HepG2 (cell line): Measurements from ENCODE around the gene DAPL1. TPM values are rescaled to one million over a fixed set of nuclear protein-coding genes. Genes with fewer than 3 reads are reported as not detected.

Source experiments
- ATAC-seq: fragments of 200-7000 bp; cut with Tn5 transposase; 3 replicates; pipeline ENCODE4 v1.9.1; 2020; ENCODE audit warnings: mild to moderate bottlenecking, moderate library complexity
- Bru-seq: library from RNA; stranded (reverse); fragments of 400-500 nt; gene quantifications from one replicate; lab custom pipeline; 2021; lab: Mats Ljungman, UMichigan
- BruChase-seq, 2 experiments: library from RNA; stranded (reverse); fragments of 400-500 nt; gene quantifications; one replicate each; lab custom pipeline; 2021; lab: Mats Ljungman, UMichigan
- BruUV-seq: library from RNA; stranded (reverse); fragments of 400-500 nt; replicated peaks from 2 replicates; lab custom pipeline; 2021; lab: Mats Ljungman, UMichigan
- CTCF ChIA-PET: fragments of 300-600 bp; formaldehyde crosslinking; extraction: SDS; loops from one replicate; lab custom pipeline; 2021; ENCODE audit warnings: low total read pairs, inconsistent platforms, low intra/inter-chr PET ratio; lab: Yijun Ruan, JAX
- POLR2A ChIA-PET: fragments of 350-600 bp; sonication (Branson Sonifier 250); formaldehyde crosslinking; loops from one replicate; lab custom pipeline; 2020; ENCODE audit warnings: antibody characterized with exemption, inconsistent platforms; lab: Yijun Ruan, JAX
- DNase-seq: peaks from one replicate; pipeline ENCODE4 v3.0.0-alpha.2; 2015; ENCODE audit warnings: low spot score
- FAIRE-seq: peaks from 3 replicates; lab custom pipeline; 2011; peaks lifted over from hg19 to GRCh38; lab: Jason Lieb, UNC
- H2AFZ ChIP-seq: one replicate; pipeline ENCODE4 v1.6.1; 2011; ENCODE audit warnings: low read length, inconsistent platforms
- H3K27ac ChIP-seq: fragments of 300-600 bp; 3 replicates; pipeline ENCODE4 v1.8.0; 2011; ENCODE audit warnings: mixed run types, mild to moderate bottlenecking, mixed read lengths, low read length, inconsistent platforms; ENCODE audit not compliant: insufficient read depth; ENCODE audit errors: extremely low read length
- H3K27me3 ChIP-seq, 2 experiments: fragments of 200-600 bp in 1 of 2; 2 replicates in 1 of 2; 3 replicates in 1 of 2; pipeline versions ENCODE4 v1.6.0 to v1.8.0; 2011; ENCODE audit warnings: low read length in 2 of 2, mild to moderate bottlenecking in 2 of 2, moderate library complexity in 2 of 2, inconsistent platforms in 1 of 2; ENCODE audit not compliant: insufficient read depth in 2 of 2, control insufficient read depth in 1 of 2
- H3K36me3 ChIP-seq, 2 experiments: fragments of 200-600 bp in 1 of 2; replicated peaks in 1 of 2; 2 replicates in 1 of 2; 3 replicates in 1 of 2; pipeline versions ENCODE4 v1.5.1 to v1.8.0; 2011; ENCODE audit warnings: low read length in 2 of 2, inconsistent platforms in 1 of 2; ENCODE audit not compliant: insufficient read depth in 2 of 2, control insufficient read depth in 1 of 2
- H3K4me1 ChIP-seq: 2 replicates; pipeline ENCODE4 v1.5.1; 2012; ENCODE audit warnings: low read length, inconsistent platforms; ENCODE audit not compliant: insufficient read depth
- H3K4me2 ChIP-seq: 2 replicates; pipeline ENCODE4 v1.6.0; 2011; ENCODE audit warnings: low read depth, low read length, inconsistent platforms
- H3K4me3 ChIP-seq, 3 experiments: fragments of 200-600 bp in 1 of 3; sonication (generic), shearing (Covaris generic) in 1 of 3; replicated peaks in 1 of 3; 2 replicates each; pipeline ENCODE4 v1.5.1; 2011 to 2016; ENCODE audit warnings: low read length in 3 of 3, inconsistent platforms in 2 of 3, low read depth in 2 of 3, mild to moderate bottlenecking in 2 of 3, control low read depth in 1 of 3, mixed read lengths in 1 of 3; ENCODE audit not compliant: insufficient read depth in 1 of 3
- H3K79me2 ChIP-seq: one replicate; pipeline ENCODE4 v1.6.1; 2011; ENCODE audit warnings: low read length, inconsistent platforms; ENCODE audit not compliant: insufficient read depth
- H3K9ac ChIP-seq: 2 replicates; pipeline ENCODE4 v1.6.0; 2011; ENCODE audit warnings: mild to moderate bottlenecking, low read depth, low read length, inconsistent platforms; ENCODE audit not compliant: insufficient read depth
- H3K9me3 ChIP-seq: 2 replicates; pipeline ENCODE4 v1.5.1; 2012; ENCODE audit warnings: mild to moderate bottlenecking, low read length
- H4K20me1 ChIP-seq: 2 replicates; pipeline ENCODE4 v1.6.0; 2011; ENCODE audit warnings: inconsistent platforms, mild to moderate bottlenecking, low read length, moderate library complexity; ENCODE audit not compliant: insufficient read depth
- CEBPB ChIP-seq: IDR thresholded peaks from 2 replicates; pipeline ENCODE4 v1.6.1; 2011; ENCODE audit warnings: low read depth, low read length, improper control_type of control experiment, borderline replicate concordance
- KLF13 ChIP-seq: sonication (generic); formaldehyde crosslinking; IDR thresholded peaks from 2 replicates; pipeline ENCODE4 v1.4.0; 2020; ENCODE audit warnings: mild to moderate bottlenecking, missing genetic modification reagents
- LCORL ChIP-seq, 2 experiments: fragments of 450-650 bp in 1 of 2; sonication (generic) in 1 of 2; formaldehyde crosslinking in 1 of 2; IDR thresholded peaks; 2 replicates each; pipeline versions ENCODE4 v1.5.0 to v1.6.1; 2017 to 2020; ENCODE audit warnings: antibody characterized with exemption in 1 of 2, missing genetic modification reagents in 1 of 2
- PRPF4 ChIP-seq: fragments of 200-400 bp; formaldehyde crosslinking; IDR thresholded peaks from 2 replicates; pipeline ENCODE4 v1.6.1; 2016; ENCODE audit warnings: low read length, low read depth; ENCODE audit not compliant: poor library complexity, severe bottlenecking
- RARG ChIP-seq: sonication (generic); formaldehyde crosslinking; IDR thresholded peaks from 2 replicates; pipeline ENCODE4 v1.4.0; 2020; ENCODE audit warnings: low read depth, mild to moderate bottlenecking, missing genetic modification reagents
- REXO4 ChIP-seq: sonication (generic); formaldehyde crosslinking; IDR thresholded peaks from 2 replicates; pipeline ENCODE4 v1.8.0; 2022; ENCODE audit warnings: missing genetic modification reagents, mild to moderate bottlenecking, borderline replicate concordance
- SALL2 ChIP-seq: sonication (generic); formaldehyde crosslinking; IDR thresholded peaks from 2 replicates; pipeline ENCODE4 v1.8.1; 2023; ENCODE audit warnings: mild to moderate bottlenecking, missing genetic modification reagents, inconsistent platforms
- ZFP36L2 ChIP-seq: sonication (generic); formaldehyde crosslinking; IDR thresholded peaks from 2 replicates; pipeline ENCODE4 v1.4.0; 2020; ENCODE audit warnings: missing genetic modification reagents
- ZNF563 ChIP-seq: sonication (generic); formaldehyde crosslinking; IDR thresholded peaks from 2 replicates; pipeline ENCODE4 v1.8.0; 2022; ENCODE audit warnings: mild to moderate bottlenecking, moderate library complexity, missing genetic modification reagents
- ZSCAN25 ChIP-seq: sonication (generic); formaldehyde crosslinking; IDR thresholded peaks from 2 replicates; pipeline ENCODE4 v1.8.0; 2022; ENCODE audit warnings: mild to moderate bottlenecking, missing genetic modification reagents
- WGBS: methylation state at CpG from one replicate; pipeline ENCODE4 v1.1.6; 2017; ENCODE audit warnings: low lambda C conversion rate; 5-methylcytosine and 5-hydroxymethylcytosine counted together
- in situ Hi-C: cut with HindIII; loops from 2 replicates; pipeline ENCODE4 v1.10.0; 2017; ENCODE audit warnings: low pct_unique_long_range_greater_than_20kb; ENCODE audit not compliant: extremely low pct_ligation_motif_present
- intact Hi-C: fragments of 100-400 bp; cut with micrococcal nuclease; formaldehyde crosslinking; loops from one replicate; pipeline ENCODE4 v1.10.0; 2022; ENCODE audit not compliant: unreplicated experiment
- long read RNA-seq, 2 experiments: library from RNA in 1 of 2; library from polyadenylated mRNA in 1 of 2; stranded (forward) in 1 of 2; unstranded in 1 of 2; transcript quantifications; one replicate each; pipeline ENCODE4 v2.0.0, GENCODE V29; 2019 to 2022
- polyA minus RNA-seq, 3 experiments: library from RNA; depleted of rRNA, polyadenylated mRNA; stranded (reverse); fragments of >200 nt; gene quantifications; 2 replicates each; pipeline ENCODE4 v1.2.3, GENCODE V29; 2011; ENCODE audit warnings: low replicate concordance in 1 of 3
- polyA plus RNA-seq, 8 experiments: library from polyadenylated mRNA; depleted of rRNA in 3 of 8; stranded (reverse) in 7 of 8; unstranded in 1 of 8; fragments of >200 nt; fragmentation: Illumina TruSeq in 4 of 8; extraction: Trizol in 4 of 8; gene quantifications; 2 replicates each; pipeline versions ENCODE4 v1.2.1 to v1.2.3, GENCODE V29; 2011 to 2016; ENCODE audit warnings: low read depth in 4 of 8, missing spikeins in 1 of 8, mixed read lengths in 1 of 8; ENCODE audit not compliant: insufficient read depth in 1 of 8
- total RNA-seq, 5 experiments: library from RNA; depleted of rRNA; stranded (reverse); fragments of >200 nt; fragmentation: Illumina TruSeq; extraction: Trizol; gene quantifications; 2 replicates each; pipeline ENCODE4 v1.2.3, GENCODE V29; 2016; ENCODE audit warnings: low read depth in 1 of 5

DAPL1 gene, protein sequence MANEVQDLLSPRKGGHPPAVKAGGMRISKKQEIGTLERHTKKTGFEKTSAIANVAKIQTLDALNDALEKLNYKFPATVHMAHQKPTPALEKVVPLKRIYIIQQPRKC
- not detected in 2 replicates for total RNA-seq (2016; rRNA removed; fragmentation: Illumina TruSeq; extraction: Trizol)
- total RNA-seq (2016; cell fraction: cytosol; rRNA removed; fragmentation: Illumina TruSeq; extraction: Trizol; ENCODE audit: low read depth) = not detected in 2 replicates
- total RNA-seq (2016; cell fraction: insoluble cytoplasmic fraction; rRNA removed; fragmentation: Illumina TruSeq; extraction: Trizol) = not detected in 2 replicates
- not detected in 2 replicates for total RNA-seq (2016; cell fraction: membrane; rRNA removed; fragmentation: Illumina TruSeq; extraction: Trizol)
- not detected in 2 replicates for total RNA-seq (2016; cell fraction: nucleus; rRNA removed; fragmentation: Illumina TruSeq; extraction: Trizol)
- polyA plus RNA-seq (2011; rRNA removed) = not detected in 2 replicates
- polyA plus RNA-seq (2011; cell fraction: cytosol; rRNA removed) = not detected in 2 replicates
- polyA plus RNA-seq (2011; cell fraction: nucleus; rRNA removed) = not detected in 2 replicates
- not detected in 2 replicates for polyA plus RNA-seq (2012)
- polyA plus RNA-seq (2016; cell fraction: cytosol; fragmentation: Illumina TruSeq; extraction: Trizol; ENCODE audit: low read depth) = not detected in 2 replicates
- not detected in 2 replicates for polyA plus RNA-seq (2016; cell fraction: insoluble cytoplasmic fraction; fragmentation: Illumina TruSeq; extraction: Trizol; ENCODE audit: low read depth)
- polyA plus RNA-seq (2016; cell fraction: membrane; fragmentation: Illumina TruSeq; extraction: Trizol; ENCODE audit: low read depth) = not detected in 2 replicates
- polyA plus RNA-seq (2016; cell fraction: nucleus; fragmentation: Illumina TruSeq; extraction: Trizol; ENCODE audit: insufficient read depth, low read depth) = not detected in 2 replicates
- not detected in 2 replicates for polyA minus RNA-seq (2011; rRNA and poly(A)+ RNA removed; ENCODE audit: low replicate concordance)
- not detected in 2 replicates for polyA minus RNA-seq (2011; cell fraction: cytosol; rRNA and poly(A)+ RNA removed)
- polyA minus RNA-seq (2011; cell fraction: nucleus; rRNA and poly(A)+ RNA removed) = not detected in 2 replicates
- not detected for Bru-seq, nascent RNA
- percentile 2 among the genes with signal in this experiment for BruChase-seq, experiment 1, labeled RNA remaining after a 6-hour chase
- not detected for BruChase-seq, experiment 2, labeled RNA remaining after a 2-hour chase
- long read RNA-seq, experiment 1 = 0 reads
- long read RNA-seq, experiment 2 = 0 reads

DNA sequence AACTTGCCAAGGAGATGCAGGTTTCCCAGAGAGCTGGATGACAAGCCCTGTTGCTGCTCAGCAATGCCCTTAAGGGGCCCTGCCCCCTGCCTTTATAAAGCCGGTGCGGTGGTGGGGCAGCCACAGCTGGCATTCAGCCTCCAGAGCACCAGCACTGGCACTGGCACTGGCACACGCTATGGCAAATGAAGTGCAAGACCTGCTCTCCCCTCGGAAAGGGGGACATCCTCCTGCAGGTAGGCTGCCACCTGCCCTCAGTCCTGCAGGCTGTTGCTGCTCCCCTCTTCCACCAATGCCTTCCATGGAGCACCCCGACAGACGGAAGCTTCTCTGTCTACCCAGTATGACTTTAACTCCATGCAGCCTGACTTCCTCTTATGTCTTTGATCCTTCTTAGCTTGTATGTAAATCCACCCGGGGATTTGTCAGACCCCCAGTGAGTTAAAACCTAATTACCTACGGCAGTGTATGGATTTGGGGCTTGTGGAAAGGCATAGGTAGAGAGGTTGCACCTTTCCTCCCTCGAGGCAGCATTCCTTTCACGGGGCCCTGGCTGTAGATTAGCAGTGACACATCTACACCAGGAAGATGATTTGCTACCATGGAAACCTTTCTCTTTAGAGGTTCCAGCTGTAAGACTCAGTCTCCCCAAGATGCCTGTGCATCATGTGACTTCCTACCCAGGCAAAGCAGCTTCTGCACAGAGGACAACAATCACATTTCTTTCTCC lies at the start of gene DAPL1:
Gene DAPL1 (plus strand): TSS at position 123 of the 730 bp plus-strand sequence. CDS start 56 bp downstream, at position 179.
- intact Hi-C loops (no loop called here), in situ Hi-C loops (no loop called here)
- ChIA-PET CTCF (no interaction called here), POLR2A (no interaction called here)
- Histone ChIP-seq H3K79me2 (no peaks in the 10 kb centered on the region), H3K4me1 (no peaks in the 10 kb centered on the region), H3K36me3 (no peaks in the 10 kb centered on the region), H2AFZ (no peak within 1 kb of the TSS), H3K4me3 (no peak within 1 kb of the TSS), H3K9me3 (no peaks in the 10 kb centered on the region), H3K9ac (no peak within 1 kb of the TSS), H4K20me1 (no peaks in the 10 kb centered on the region), H3K4me2 (no peak within 1 kb of the TSS), H3K27me3 (peaks cover 4 to 32% of the 10 kb centered on the region in 2 experiments; a peak in 4 of 5 replicates), H3K27ac (no peak within 1 kb of the TSS)
- no peak for FAIRE-seq
- TF ChIP-seq REXO4 (CRISPR knock-in tag) (no peak), ZFP36L2 (CRISPR knock-in tag) (no peak), CEBPB (no peak), RARG (CRISPR knock-in tag) (no peak), SALL2 (CRISPR knock-in tag) (no peak), ZNF563 (CRISPR knock-in tag) (no peak), PRPF4 (no peak), LCORL (IDR thresholded peaks at IDR 0.05) (no peak), LCORL (CRISPR knock-in tag; IDR thresholded peaks at IDR 0.05) (no peak), KLF13 (CRISPR knock-in tag) (no peak), ZSCAN25 (CRISPR knock-in tag) (no peak)
- WGBS = 28% methylated on average over 7 of the region's 10 CpGs
- no peak for ATAC-seq
- BruUV-seq = no TSS peak
- no peak for DNase-seq
